ENCODE measurements around the gene FUT7.
"Not testable (repeated sequence)": the region's sequence is repeated elsewhere in the genome, so short reads cannot be mapped to it uniquely, and the experiment has no call there.

FUT7 gene

DNA sequence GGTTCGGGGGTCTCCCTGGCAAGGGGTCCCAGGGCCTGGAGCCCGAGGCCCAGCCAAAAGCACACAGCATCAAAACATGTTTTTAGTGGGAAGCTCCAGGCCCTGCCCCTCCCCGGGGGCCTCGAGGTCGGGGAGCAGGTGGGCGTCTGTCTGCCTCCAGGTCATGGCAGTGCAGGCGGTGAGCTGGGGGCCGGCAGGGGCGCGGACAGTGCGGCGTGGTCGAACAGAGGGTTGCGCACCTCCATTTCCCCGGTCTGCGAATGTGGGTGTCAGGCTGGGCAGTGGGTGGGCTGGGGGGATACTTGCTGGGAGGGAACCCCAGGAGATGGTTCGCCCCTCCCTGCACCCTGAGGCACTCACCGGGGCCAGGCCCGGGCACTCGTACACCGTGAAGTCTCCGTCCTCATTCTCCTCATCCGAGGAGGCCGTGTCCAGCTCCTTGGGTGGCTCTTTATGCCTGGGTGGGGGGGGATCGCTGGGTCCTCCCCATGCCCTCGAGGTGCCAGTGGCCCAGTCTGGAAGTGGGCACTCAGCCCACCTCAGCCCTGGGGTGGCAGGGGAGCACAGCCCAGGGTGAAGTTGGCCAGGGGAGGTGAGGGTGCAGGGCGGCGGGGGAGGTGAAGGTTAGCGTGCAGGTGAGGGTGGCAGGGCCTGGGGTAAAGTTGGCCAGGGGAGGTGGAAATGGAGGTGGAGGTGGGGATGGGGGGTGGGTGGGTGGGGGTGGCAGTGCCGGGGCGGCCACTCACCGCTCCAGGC lies 7.9 kb upstream of the FUT7 start:
- Histone ChIP-seq H3K27me3 (replicated peaks; ENCODE audit: control insufficient read depth, insufficient read depth, low read length, poor library complexity, severe bottlenecking) (no peaks in the 10 kb centered on the region), H3K36me3 (ENCODE audit: control insufficient read depth, insufficient read depth, low read length) (peaks cover 14% of the 10 kb centered on the region), H3K9me3 (ENCODE audit: control insufficient read depth, low read length) (no peaks in the 10 kb centered on the region), H3K27ac (ENCODE audit: insufficient read depth, low read length, poor library complexity, severe bottlenecking) (no peak overlapping the region), H3K4me1 (ENCODE audit: control insufficient read depth, insufficient read depth, low read length, poor library complexity, severe bottlenecking) (peaks cover 19% of the 10 kb centered on the region), H3K4me3 (ENCODE audit: insufficient read depth, low read depth, low read length, poor library complexity, severe bottlenecking) (no peak overlapping the region)
- DNase-seq: no peak

DNA sequence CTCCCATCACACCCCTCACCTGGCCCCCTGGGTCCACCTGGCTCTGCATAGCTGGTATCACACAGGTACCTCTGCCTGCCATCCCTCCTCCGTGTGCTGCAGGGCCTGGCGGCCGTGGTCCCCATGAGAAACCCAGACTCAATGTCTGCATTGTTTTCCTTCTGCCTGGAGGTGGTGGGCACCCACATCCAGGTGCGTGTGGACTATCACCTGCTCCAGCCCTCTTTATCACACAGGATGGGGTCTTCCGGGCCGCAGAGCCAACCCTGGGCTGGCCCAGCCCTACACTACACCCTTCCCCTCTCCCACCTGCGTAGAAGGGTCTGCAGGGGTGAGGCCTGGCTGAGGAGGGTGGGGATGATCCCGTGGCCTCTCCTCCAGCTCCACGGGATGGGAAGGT lies 7.0 kb upstream of the FUT7 start:
- Histone ChIP-seq H3K27ac (ENCODE audit: insufficient read depth, low read length, poor library complexity, severe bottlenecking) (no peak overlapping the region), H3K27me3 (replicated peaks; ENCODE audit: control insufficient read depth, insufficient read depth, low read length, poor library complexity, severe bottlenecking) (no peaks in the 10 kb centered on the region), H3K36me3 (ENCODE audit: control insufficient read depth, insufficient read depth, low read length) (peaks cover 14% of the 10 kb centered on the region), H3K9me3 (ENCODE audit: control insufficient read depth, low read length) (no peaks in the 10 kb centered on the region), H3K4me1 (ENCODE audit: control insufficient read depth, insufficient read depth, low read length, poor library complexity, severe bottlenecking) (peaks cover 17% of the 10 kb centered on the region), H3K4me3 (ENCODE audit: insufficient read depth, low read depth, low read length, poor library complexity, severe bottlenecking) (no peak overlapping the region)
- DNase-seq: no peak

DNA sequence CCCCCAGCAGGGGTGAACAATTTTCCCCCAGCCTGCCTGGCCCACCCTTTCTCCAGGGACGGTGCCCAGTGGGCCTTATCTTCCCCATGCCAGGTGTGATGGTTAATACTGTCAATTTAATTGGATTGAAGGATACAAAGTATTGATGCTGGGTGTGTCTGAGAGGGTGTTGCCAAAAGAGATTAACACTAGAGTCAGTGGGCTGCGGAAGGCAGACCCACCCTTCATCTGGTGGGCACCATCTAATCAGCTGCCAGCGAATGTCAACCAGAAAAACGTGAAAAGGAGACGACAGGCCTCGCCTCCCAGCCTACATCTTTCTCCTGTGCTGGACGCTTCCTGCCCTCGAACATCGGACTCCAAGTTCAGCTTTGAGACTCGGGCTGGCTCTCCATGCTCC lies 5.6 kb upstream of the FUT7 start:
- Histone ChIP-seq H3K9me3 (ENCODE audit: control insufficient read depth, low read length) (no peaks in the 10 kb centered on the region), H3K27me3 (replicated peaks; ENCODE audit: control insufficient read depth, insufficient read depth, low read length, poor library complexity, severe bottlenecking) (no peaks in the 10 kb centered on the region), H3K27ac (ENCODE audit: insufficient read depth, low read length, poor library complexity, severe bottlenecking) (no peak overlapping the region), H3K4me3 (ENCODE audit: insufficient read depth, low read depth, low read length, poor library complexity, severe bottlenecking) (no peak overlapping the region), H3K4me1 (ENCODE audit: control insufficient read depth, insufficient read depth, low read length, poor library complexity, severe bottlenecking) (peaks cover 19% of the 10 kb centered on the region), H3K36me3 (ENCODE audit: control insufficient read depth, insufficient read depth, low read length) (peaks cover 14% of the 10 kb centered on the region)
- no peak for DNase-seq

DNA sequence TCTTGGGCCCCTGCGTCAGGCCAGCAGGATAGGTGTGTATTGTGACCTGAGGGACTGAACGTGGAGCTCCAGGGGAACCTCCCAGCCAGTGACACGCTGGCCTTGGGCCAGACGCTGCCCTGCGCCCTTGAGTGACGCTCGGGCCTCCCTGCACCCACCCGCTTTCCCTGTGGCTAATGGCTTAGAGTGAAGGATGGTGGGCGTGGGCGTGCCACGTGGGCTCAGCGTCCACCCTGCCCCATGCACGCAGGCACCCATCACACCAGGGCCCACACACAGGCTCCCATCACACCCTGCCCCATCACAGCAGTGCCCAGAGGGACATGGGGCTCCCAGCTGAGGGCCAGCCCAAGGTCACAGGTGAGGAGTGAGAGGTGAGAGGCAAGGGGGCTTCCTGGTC lies 5.1 kb upstream of the FUT7 start:
- DNase-seq: no peak
- Histone ChIP-seq H3K27ac (ENCODE audit: insufficient read depth, low read length, poor library complexity, severe bottlenecking) (no peak overlapping the region), H3K4me3 (ENCODE audit: insufficient read depth, low read depth, low read length, poor library complexity, severe bottlenecking) (no peak overlapping the region), H3K4me1 (ENCODE audit: control insufficient read depth, insufficient read depth, low read length, poor library complexity, severe bottlenecking) (peaks cover 23% of the 10 kb centered on the region), H3K27me3 (replicated peaks; ENCODE audit: control insufficient read depth, insufficient read depth, low read length, poor library complexity, severe bottlenecking) (no peaks in the 10 kb centered on the region), H3K9me3 (ENCODE audit: control insufficient read depth, low read length) (no peaks in the 10 kb centered on the region), H3K36me3 (ENCODE audit: control insufficient read depth, insufficient read depth, low read length) (peaks cover 14% of the 10 kb centered on the region)

DNA sequence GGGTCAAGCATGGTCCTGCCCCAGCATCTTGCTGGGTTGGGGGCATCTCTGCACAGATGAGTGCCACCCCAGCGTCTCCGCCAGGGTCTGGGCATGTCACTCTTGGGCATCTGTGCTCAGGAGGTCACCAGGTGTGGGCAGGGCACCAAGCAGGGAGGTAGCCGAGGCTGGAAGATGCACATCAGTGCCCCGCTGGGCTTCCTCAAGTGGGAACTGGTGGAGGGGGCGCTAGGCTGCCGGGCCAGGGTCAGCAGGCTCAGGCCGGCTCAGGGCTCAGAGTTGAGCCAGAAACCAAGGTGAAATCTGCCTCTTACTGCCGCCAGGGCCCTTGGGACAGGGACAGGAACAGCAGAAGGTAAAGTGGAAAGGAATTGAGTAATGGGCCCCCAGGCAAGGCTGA lies 4.0 kb upstream of the FUT7 start:
- H3K27ac ChIP-seq (ENCODE audit: insufficient read depth, low read length, poor library complexity, severe bottlenecking): no peak overlapping the region
- H3K27me3 ChIP-seq (replicated peaks; ENCODE audit: control insufficient read depth, insufficient read depth, low read length, poor library complexity, severe bottlenecking): no peaks in the 10 kb centered on the region
- peaks cover 14% of the 10 kb centered on the region for H3K36me3 ChIP-seq (ENCODE audit: control insufficient read depth, insufficient read depth, low read length)
- peaks cover 34% of the 10 kb centered on the region for H3K4me1 ChIP-seq (ENCODE audit: control insufficient read depth, insufficient read depth, low read length, poor library complexity, severe bottlenecking)
- H3K4me3 ChIP-seq (ENCODE audit: insufficient read depth, low read depth, low read length, poor library complexity, severe bottlenecking): no peak overlapping the region
- DNase-seq: no peak
- H3K9me3 ChIP-seq (ENCODE audit: control insufficient read depth, low read length): no peaks in the 10 kb centered on the region

DNA sequence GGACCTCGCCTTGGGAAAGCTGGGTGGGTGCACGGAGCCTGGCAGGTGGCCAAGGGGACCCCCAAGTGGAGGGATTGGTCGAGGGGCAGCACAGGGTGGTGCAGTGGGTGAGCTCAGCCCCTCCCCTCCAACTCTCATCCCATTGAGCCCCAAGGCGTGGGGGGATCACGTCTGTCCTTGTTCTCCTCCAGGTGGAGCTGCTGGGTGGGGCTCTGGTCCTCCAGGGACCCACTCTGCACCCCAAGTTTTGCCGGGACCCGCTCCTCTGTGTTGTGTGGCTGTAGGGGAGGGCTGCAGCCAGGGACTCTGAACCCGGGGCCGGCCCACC lies 3.6 kb upstream of the FUT7 start:
- H3K27me3 ChIP-seq (replicated peaks; ENCODE audit: control insufficient read depth, insufficient read depth, low read length, poor library complexity, severe bottlenecking): no peaks in the 10 kb centered on the region
- no peak overlapping the region for H3K4me3 ChIP-seq (ENCODE audit: insufficient read depth, low read depth, low read length, poor library complexity, severe bottlenecking)
- no peaks in the 10 kb centered on the region for H3K9me3 ChIP-seq (ENCODE audit: control insufficient read depth, low read length)
- H3K4me1 ChIP-seq (ENCODE audit: control insufficient read depth, insufficient read depth, low read length, poor library complexity, severe bottlenecking): peaks cover 38% of the 10 kb centered on the region
- peaks cover 11% of the 10 kb centered on the region for H3K36me3 ChIP-seq (ENCODE audit: control insufficient read depth, insufficient read depth, low read length)
- H3K27ac ChIP-seq (ENCODE audit: insufficient read depth, low read length, poor library complexity, severe bottlenecking): no peak overlapping the region
- DNase-seq: no peak

DNA sequence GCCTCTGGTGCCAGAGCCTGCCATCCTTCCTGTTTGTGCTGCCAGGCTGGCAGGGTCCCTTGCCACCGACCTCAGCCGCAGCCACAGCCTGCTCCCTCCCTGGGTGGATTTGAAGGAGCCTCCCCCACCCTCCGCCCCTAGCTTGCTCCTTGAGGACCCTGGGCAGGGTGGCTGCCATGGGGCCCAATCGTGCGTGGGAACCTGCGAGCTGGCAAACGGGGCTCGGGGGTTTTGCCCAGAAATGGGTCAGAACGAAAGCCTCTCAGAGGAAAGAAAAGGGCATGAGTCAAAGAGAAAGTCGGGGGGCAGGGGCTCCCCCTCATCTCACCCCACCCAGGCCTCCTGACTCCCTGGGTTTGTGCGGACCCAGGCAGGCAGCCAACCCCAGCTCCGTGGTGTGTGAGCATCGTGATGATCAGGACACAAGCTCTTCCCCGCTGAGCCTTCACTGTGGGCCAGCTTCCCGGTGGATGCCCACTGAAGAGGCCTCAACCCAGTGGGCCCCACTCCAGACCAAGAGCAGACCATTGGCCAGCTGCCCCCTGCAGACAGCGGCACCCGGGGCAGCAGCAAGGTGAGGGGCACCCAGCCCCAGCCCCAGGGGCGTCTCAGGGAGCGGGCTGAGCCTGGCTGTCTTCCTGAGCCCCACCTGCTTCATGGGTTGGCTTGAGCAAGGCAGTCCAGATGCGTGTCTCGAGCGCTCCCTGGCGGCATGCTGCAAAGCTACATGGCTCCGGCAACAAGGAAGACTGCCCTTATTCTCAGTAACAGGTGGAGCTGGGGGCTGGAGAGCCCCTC lies 3.0 kb upstream of the FUT7 start:
- H3K4me3 ChIP-seq (ENCODE audit: insufficient read depth, low read depth, low read length, poor library complexity, severe bottlenecking): peak overlapping the region; percentile 33
- peaks cover 11% of the 10 kb centered on the region for H3K36me3 ChIP-seq (ENCODE audit: control insufficient read depth, insufficient read depth, low read length)
- H3K27ac ChIP-seq (ENCODE audit: insufficient read depth, low read length, poor library complexity, severe bottlenecking): peak overlapping the region; percentile 64

DNA sequence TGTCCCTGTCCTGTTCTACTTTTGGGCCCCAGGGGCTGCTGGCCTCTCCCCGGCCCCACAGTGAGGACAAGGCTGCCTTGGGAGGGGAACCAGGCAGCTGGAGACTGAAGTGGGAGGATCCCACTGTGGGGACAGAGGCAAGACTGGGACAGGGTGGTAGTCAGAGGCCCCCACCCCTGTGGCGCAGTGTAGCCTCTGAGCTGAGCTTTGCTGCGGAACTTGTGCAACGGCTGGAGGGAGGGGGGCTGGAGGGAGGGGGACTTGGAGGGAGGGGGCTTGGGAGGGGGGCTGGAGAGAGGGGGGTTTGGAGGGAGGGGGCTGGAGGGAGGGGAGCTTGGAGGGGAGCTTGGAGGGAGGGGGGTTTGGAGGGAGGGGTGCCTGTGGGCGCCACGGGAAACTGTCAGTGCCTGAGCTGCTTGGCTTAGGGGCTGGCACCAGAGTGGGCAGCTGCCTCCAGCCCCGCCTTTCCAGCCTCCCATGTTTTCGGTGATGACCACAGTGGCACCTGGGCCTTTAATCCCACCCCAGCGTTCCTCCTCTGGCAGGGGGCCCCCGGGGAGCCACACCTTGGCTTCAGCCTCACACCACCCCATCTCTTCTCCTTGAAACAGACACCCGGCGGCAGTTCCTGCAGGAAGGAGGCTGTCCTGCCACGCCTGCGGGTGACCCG lies 2.3 kb upstream of the FUT7 start:
- no peaks in the 10 kb centered on the region for H3K27me3 ChIP-seq (replicated peaks; ENCODE audit: control insufficient read depth, insufficient read depth, low read length, poor library complexity, severe bottlenecking)
- H3K4me3 ChIP-seq (ENCODE audit: insufficient read depth, low read depth, low read length, poor library complexity, severe bottlenecking): peak overlapping the region; percentile 33
- no peak for DNase-seq
- peaks cover 51% of the 10 kb centered on the region for H3K4me1 ChIP-seq (ENCODE audit: control insufficient read depth, insufficient read depth, low read length, poor library complexity, severe bottlenecking)
- H3K36me3 ChIP-seq (ENCODE audit: control insufficient read depth, insufficient read depth, low read length): peaks cover 7% of the 10 kb centered on the region
- no peaks in the 10 kb centered on the region for H3K9me3 ChIP-seq (ENCODE audit: control insufficient read depth, low read length)
- peak overlapping the region; percentile 64 for H3K27ac ChIP-seq (ENCODE audit: insufficient read depth, low read length, poor library complexity, severe bottlenecking)

More for the DNA sequence above, 3.0 kb upstream of the FUT7 start:
- peaks cover 44% of the 10 kb centered on the region for H3K4me1 ChIP-seq (ENCODE audit: control insufficient read depth, insufficient read depth, low read length, poor library complexity, severe bottlenecking)
- no peaks in the 10 kb centered on the region for H3K27me3 ChIP-seq (replicated peaks; ENCODE audit: control insufficient read depth, insufficient read depth, low read length, poor library complexity, severe bottlenecking)
- DNase-seq: peak; percentile 71 to 81 (median 75)
- H3K9me3 ChIP-seq (ENCODE audit: control insufficient read depth, low read length): no peaks in the 10 kb centered on the region

DNA sequence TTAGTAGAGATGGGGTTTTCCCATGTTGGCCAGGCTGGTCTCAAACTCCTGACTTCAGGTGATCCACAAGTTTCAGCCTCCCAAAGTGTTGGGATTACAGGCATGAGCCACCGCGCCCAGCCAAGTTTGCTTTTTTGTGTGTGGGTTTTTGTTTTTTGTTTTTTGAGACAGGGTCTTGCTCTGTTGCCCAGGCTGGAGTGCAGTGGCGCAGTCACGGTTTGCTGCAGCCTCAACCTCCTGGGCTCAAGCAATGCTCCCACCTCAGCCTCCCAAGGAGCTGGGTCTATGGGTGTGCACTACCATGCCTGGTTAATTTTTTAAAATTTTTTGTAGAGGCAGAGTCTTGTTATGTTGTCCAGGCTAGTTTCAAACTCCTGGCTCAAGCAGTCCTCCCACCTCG lies 1.6 kb upstream of the FUT7 start:
- H3K36me3 ChIP-seq (ENCODE audit: control insufficient read depth, insufficient read depth, low read length); H3K4me3 ChIP-seq (ENCODE audit: insufficient read depth, low read depth, low read length, poor library complexity, severe bottlenecking); H3K9me3 ChIP-seq (ENCODE audit: control insufficient read depth, low read length); H3K27me3 ChIP-seq (replicated peaks; ENCODE audit: control insufficient read depth, insufficient read depth, low read length, poor library complexity, severe bottlenecking); DNase-seq: not testable (repeated sequence)
- peak overlapping the region; percentile 22 for H3K27ac ChIP-seq (ENCODE audit: insufficient read depth, low read length, poor library complexity, severe bottlenecking)
- peaks cover 58% of the 10 kb centered on the region for H3K4me1 ChIP-seq (ENCODE audit: control insufficient read depth, insufficient read depth, low read length, poor library complexity, severe bottlenecking)

DNA sequence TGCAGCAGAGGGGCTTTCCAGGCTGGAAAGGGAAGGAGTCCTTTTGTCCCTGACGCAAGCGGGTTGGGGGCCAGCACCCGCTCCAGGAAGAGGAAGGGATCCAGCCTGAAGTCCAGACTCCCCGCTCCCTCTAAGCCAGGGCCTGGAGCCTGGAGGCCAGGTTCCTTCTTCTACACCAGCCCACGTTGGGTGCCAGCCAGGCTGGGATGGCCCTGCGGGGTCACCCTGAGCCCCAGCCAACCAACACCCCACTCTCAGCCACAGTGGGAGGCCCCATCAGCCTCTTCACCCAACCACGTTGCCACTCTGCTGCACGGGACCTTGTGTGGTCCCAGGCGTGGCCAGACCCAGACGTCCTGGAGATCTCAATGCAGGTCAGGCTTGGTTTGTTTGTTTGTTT lies 970 bp upstream of the FUT7 start:
- Histone ChIP-seq H3K4me1 (ENCODE audit: control insufficient read depth, insufficient read depth, low read length, poor library complexity, severe bottlenecking) (peaks cover 60% of the 10 kb centered on the region), H3K4me3 (ENCODE audit: insufficient read depth, low read depth, low read length, poor library complexity, severe bottlenecking) (no peak overlapping the region)
- no peak for DNase-seq

More for the DNA sequence above, 970 bp upstream of the FUT7 start:
- H3K27ac ChIP-seq (ENCODE audit: insufficient read depth, low read length, poor library complexity, severe bottlenecking): peak overlapping the region; percentile 40
- no peaks in the 10 kb centered on the region for H3K9me3 ChIP-seq (ENCODE audit: control insufficient read depth, low read length)
- H3K36me3 ChIP-seq (ENCODE audit: control insufficient read depth, insufficient read depth, low read length): no peaks in the 10 kb centered on the region
- H3K27me3 ChIP-seq (replicated peaks; ENCODE audit: control insufficient read depth, insufficient read depth, low read length, poor library complexity, severe bottlenecking): no peaks in the 10 kb centered on the region

Data from effector memory CD4-positive, alpha-beta T cell (primary cell).